Measurements from ENCODE around the gene SLC25A33. TPM values are rescaled to one million over a fixed set of nuclear protein-coding genes. Genes with fewer than 3 reads are reported as not detected.

Gene SLC25A33
- polyA plus RNA-seq, 2 of the 4 experiments (the other 2 are of a cell fraction), result 3.1 to 4.9 TPM

DNA sequence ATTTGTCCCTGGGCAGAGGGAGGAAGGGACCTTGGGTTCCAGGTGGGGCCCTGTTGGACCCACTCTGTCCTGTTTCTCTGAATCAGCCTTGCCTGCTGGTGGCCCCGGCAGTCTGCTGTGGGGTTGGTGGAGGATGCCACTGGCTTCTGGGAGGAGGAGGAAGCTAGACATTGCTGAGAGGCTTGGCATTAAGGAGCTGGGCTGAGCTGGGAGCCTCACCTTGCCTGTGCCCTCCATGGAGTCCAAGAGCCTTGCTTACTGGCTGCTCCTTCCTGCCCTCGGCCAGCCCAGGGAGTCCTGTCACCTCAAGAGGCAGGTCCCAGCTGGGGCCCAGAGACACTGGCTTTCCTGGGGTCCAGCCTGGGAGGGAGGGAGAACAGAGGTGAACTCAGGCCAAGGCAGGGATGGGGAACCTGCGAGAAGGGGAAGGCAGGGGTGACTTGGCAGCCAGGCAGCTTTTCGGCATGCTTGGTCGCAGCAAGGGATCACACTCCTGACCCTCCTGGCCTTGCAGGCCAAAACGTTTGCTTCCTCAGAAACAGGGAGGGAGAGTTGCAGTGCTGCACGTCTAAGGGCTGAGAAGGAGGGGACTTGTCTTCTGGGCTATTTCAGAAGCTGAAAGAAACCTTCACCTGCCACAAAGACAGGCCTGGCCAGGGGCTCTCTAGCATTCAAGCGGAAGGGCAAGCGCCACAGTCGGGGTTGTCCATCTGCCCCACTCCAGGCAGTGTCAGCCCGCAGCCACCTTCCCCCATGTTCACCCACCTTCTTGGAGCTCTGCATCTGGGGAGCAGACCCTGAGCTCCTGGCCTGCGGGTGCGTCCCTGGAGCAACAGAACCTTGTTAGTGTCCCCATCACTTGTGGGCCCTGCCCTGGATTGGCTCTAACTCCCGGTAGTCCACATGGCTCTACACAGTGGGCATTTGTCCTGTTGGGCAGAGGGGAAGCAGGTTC lies 58.4 kb downstream of the SLC25A33 start:
- ChIA-PET POLR2A (no interaction called here), CTCF (interaction anchor here (1.0 to 1.5 kb wide), 4 partner anchors 10 to 94 kb away, joined by 3 to 5 read pairs (median 4); no protein-coding TSS in a partner anchor)
- TF ChIP-seq, protein P1, sequence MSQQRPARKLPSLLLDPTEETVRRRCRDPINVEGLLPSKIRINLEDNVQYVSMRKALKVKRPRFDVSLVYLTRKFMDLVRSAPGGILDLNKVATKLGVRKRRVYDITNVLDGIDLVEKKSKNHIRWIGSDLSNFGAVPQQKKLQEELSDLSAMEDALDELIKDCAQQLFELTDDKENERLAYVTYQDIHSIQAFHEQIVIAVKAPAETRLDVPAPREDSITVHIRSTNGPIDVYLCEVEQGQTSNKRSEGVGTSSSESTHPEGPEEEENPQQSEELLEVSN (IDR thresholded peaks at IDR 0.05; ENCODE audit: borderline replicate concordance, low read depth), result no peak
- no peak for TF ChIP-seq ZSCAN20 (CRISPR knock-in tag; IDR thresholded peaks at IDR 0.05)
- no peak for TF ChIP-seq MAZ (IDR thresholded peaks at IDR 0.05; ENCODE audit: borderline replicate concordance, low read depth, low read length)
- no peak for TF ChIP-seq RAD21 (conservative IDR thresholded peaks at IDR 0.05 in 1 of 2, IDR thresholded peaks at IDR 0.05 in 1 of 2)
- no peak for TF ChIP-seq NFE2L2 (conservative IDR thresholded peaks at IDR 0.05; ENCODE audit: low read length)
- no peak for TF ChIP-seq TP53 (CRISPR knock-in tag; IDR thresholded peaks at IDR 0.05)
- no peak for TF ChIP-seq MYC (IDR thresholded peaks at IDR 0.05; ENCODE audit: borderline replicate concordance, low read length)
- TF ChIP-seq, protein P2, sequence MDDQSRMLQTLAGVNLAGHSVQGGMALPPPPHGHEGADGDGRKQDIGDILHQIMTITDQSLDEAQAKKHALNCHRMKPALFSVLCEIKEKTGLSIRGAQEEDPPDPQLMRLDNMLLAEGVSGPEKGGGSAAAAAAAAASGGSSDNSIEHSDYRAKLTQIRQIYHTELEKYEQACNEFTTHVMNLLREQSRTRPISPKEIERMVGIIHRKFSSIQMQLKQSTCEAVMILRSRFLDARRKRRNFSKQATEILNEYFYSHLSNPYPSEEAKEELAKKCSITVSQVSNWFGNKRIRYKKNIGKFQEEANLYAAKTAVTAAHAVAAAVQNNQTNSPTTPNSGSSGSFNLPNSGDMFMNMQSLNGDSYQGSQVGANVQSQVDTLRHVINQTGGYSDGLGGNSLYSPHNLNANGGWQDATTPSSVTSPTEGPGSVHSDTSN (IDR thresholded peaks at IDR 0.05), result no peak
- no peak for ATAC-seq
- no peak for FAIRE-seq
- Histone ChIP-seq H3K4me3 (no peak overlapping the region), H3K4me1 (no peaks in the 10 kb centered on the region), H3K9me3 (no peaks in the 10 kb centered on the region), H3K27ac (no peak overlapping the region), H3K4me2 (no peak overlapping the region)
- no peak for DNase-seq (ENCODE audit: low read depth in 1 of 2, low spot score in 1 of 2)
- 78% methylated on average over 7 of the region's 14 CpGs for whole genome bisulfite sequencing (ENCODE audit: missing lambda C conversion rate)

DNA sequence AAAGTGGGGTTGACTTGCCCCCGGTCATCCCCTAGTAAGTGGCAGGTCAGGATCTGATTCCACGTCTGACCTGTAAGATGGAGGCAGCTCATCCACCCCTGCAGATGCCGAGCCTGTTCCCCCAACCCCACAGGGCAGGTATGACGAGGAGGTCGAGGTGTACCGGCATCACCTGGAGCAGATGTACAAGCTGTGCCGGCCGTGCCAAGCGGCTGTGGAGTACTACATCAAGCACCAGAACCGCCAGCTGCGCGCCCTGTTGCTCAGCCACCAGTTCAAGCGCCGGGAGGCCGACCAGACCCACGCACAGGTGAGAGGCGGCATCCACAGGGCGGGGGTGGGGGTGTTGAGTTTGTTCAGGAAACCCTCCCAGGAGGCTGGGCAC lies 59.0 kb downstream of the SLC25A33 start:
- ATAC-seq, result no peak
- Histone ChIP-seq H3K27ac (no peak overlapping the region), H3K4me1 (no peaks in the 10 kb centered on the region), H3K4me2 (no peak overlapping the region), H3K9me3 (no peaks in the 10 kb centered on the region), H3K4me3 (no peak overlapping the region)
- TF ChIP-seq MYC (IDR thresholded peaks at IDR 0.05; ENCODE audit: borderline replicate concordance, low read length) (no peak), ATOH8 (CRISPR knock-in tag; IDR thresholded peaks at IDR 0.05; ENCODE audit: low read depth) (no peak), HES2 (IDR thresholded peaks at IDR 0.05) (no peak), NR3C1 (IDR thresholded peaks at IDR 0.05) (no peak)
- 97% methylated on average over 10 of the region's 18 CpGs for WGBS (ENCODE audit: missing lambda C conversion rate)
- CTCF ChIA-PET, result interaction anchor here (1.0 to 1.5 kb wide), 4 partner anchors 10 to 93 kb away, joined by 3 to 5 read pairs (median 4); no protein-coding TSS in a partner anchor
- POLR2A ChIA-PET, result no interaction called here
- no peak for DNase-seq (ENCODE audit: low read depth in 1 of 2, low spot score in 1 of 2)
- FAIRE-seq, result no peak

DNA sequence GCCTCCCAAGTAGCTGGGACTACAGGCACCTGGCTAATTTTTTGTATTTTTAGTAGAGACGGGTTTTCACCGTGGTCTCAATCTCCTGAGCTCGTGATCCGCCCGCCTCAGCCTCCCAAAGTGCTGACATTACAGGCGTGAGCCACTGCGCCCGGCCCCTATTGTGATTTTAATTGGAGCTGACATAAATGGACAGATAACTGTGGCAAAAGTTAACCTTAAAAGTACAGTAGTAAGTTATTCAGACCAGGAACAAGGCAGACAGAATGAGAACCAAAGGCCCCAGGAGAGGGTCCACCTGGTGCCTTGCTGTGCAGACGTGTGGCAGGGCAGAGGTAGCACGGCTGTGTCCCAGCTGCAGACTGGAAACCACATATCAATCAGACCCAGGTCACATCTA lies 60.5 kb downstream of the SLC25A33 start:
- CTCF ChIA-PET, result no interaction called here
- FAIRE-seq, result no peak
- 97% methylated on average over 10 of the region's 10 CpGs for WGBS (ENCODE audit: missing lambda C conversion rate)
- TF ChIP-seq, protein P2 (IDR thresholded peaks at IDR 0.05), result no peak
- no peak for TF ChIP-seq JUNB (IDR thresholded peaks at IDR 0.05)
- TF ChIP-seq ZFP36 (IDR thresholded peaks at IDR 0.05; ENCODE audit: borderline replicate concordance, partially characterized antibody), result no peak
- TF ChIP-seq TFCP2L1 (CRISPR knock-in tag; IDR thresholded peaks at IDR 0.05), result no peak
- TF ChIP-seq ZNF302 (CRISPR knock-in tag; IDR thresholded peaks at IDR 0.05), result no peak
- no peak for TF ChIP-seq PHF8 (IDR thresholded peaks at IDR 0.05; ENCODE audit: borderline replicate concordance, low read depth)
- TF ChIP-seq NFE2L2 (conservative IDR thresholded peaks at IDR 0.05; ENCODE audit: low read length), result no peak
- TF ChIP-seq CEBPB (IDR thresholded peaks at IDR 0.05), result no peak
- TF ChIP-seq HMGXB4 (CRISPR knock-in tag; IDR thresholded peaks at IDR 0.05; ENCODE audit: borderline replicate concordance), result no peak
- no peak for TF ChIP-seq ZSCAN20 (CRISPR knock-in tag; IDR thresholded peaks at IDR 0.05)
- no peak for TF ChIP-seq ATOH8 (CRISPR knock-in tag; IDR thresholded peaks at IDR 0.05; ENCODE audit: low read depth)
- no peak for TF ChIP-seq JUN (IDR thresholded peaks at IDR 0.05)
- TF ChIP-seq, protein P3, sequence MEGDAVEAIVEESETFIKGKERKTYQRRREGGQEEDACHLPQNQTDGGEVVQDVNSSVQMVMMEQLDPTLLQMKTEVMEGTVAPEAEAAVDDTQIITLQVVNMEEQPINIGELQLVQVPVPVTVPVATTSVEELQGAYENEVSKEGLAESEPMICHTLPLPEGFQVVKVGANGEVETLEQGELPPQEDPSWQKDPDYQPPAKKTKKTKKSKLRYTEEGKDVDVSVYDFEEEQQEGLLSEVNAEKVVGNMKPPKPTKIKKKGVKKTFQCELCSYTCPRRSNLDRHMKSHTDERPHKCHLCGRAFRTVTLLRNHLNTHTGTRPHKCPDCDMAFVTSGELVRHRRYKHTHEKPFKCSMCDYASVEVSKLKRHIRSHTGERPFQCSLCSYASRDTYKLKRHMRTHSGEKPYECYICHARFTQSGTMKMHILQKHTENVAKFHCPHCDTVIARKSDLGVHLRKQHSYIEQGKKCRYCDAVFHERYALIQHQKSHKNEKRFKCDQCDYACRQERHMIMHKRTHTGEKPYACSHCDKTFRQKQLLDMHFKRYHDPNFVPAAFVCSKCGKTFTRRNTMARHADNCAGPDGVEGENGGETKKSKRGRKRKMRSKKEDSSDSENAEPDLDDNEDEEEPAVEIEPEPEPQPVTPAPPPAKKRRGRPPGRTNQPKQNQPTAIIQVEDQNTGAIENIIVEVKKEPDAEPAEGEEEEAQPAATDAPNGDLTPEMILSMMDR (IDR thresholded peaks at IDR 0.05), result no peak
- TF ChIP-seq HES2 (IDR thresholded peaks at IDR 0.05), result no peak

More for the DNA sequence above, 60.5 kb downstream of the SLC25A33 start:
- DNase-seq (ENCODE audit: low read depth in 1 of 2, low spot score in 1 of 2), result no peak
- H3K4me2 ChIP-seq, result no peak overlapping the region
- no peaks in the 10 kb centered on the region for H3K9me3 ChIP-seq
- ATAC-seq, result no peak
- H3K27ac ChIP-seq, result no peak overlapping the region
- no peaks in the 10 kb centered on the region for H3K4me1 ChIP-seq
- no peak overlapping the region for H3K4me3 ChIP-seq
- POLR2A ChIA-PET, result no interaction called here

All from A549 (cell line).